GM15510 (cell line): Measurements from ENCODE around the gene TNFRSF9.

Experiments
- POLR2A ChIP-seq: IDR thresholded peaks from 3 replicates; pipeline ENCODE4 v1.6.1; 2011; ENCODE audit warnings: borderline replicate concordance; ENCODE audit not compliant: insufficient read length; ENCODE audit errors: extremely low read depth

Gene TNFRSF9

GRCh38 chr1:7940034-7940433 is 605 bp downstream of the TNFRSF9 start:
- TF ChIP-seq POLR2A = no peak

GRCh38 chr1:7938070-7938469 is 2.6 kb downstream of the TNFRSF9 start:
- no peak for TF ChIP-seq POLR2A

- no peak for TF ChIP-seq POLR2A
These were observed 8.0 kb downstream of the TNFRSF9 start for GRCh38 chr1:7932524-7933138.

DNA sequence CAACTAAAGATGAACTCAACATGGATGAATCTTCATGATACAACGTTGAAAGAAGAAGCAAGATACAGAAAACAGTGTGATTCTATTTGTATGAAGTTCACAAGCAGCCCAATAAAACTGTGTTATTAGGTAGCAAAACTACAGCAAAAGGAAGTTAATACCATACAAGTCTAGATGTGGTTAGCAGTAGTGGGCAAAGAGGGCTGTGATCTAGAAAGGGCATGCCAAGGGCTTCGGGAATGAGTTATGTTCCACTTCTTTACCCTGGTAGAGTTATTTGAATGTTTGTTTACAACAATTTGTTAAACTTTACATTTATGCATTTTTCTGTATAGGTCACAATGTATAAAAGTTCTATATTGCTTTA is 9.2 kb downstream of the TNFRSF9 start:
- no peak for TF ChIP-seq POLR2A

DNA sequence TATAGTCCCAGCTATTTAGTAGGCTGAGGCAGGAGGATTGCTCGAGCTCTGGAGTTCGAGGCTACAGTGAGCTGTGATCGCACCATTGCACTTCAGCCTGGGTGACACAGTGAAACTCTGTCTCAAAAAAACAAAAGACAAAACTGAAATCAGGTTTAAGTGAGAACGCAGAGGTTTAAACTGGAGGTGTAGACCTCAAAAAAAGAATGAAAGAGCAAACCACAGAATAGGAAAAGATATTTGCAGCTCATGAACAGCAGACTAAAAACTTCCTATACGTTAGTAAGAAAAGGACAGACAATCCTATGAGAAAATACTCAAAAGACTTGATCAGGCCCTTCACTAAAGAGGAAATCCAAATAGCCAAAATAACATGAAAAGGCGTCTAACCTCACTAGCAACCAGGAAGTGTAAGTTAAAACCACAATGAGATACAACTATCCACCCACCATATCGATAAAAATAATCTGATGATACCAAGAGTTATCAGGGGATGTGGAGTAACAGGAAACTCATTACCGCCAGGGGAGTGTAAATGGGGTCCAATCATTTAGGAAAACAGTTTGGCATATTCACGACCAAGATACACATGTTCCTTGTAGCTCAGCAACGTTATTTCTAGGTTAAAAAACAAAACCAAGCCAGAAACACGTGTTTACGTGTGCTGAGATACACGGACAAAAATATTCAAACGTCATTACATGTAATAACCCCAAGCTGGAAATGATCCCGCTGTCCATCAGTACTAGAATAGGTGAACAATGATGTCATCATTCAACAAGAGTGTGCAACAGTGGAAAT is 9.8 kb downstream of the TNFRSF9 start:
- no peak for TF ChIP-seq POLR2A

- no peak for TF ChIP-seq POLR2A
These were observed 11.0 kb downstream of the TNFRSF9 start for GRCh38 chr1:7929637-7930036.

- no peak for TF ChIP-seq POLR2A
These were observed 12.4 kb downstream of the TNFRSF9 start for GRCh38 chr1:7928247-7928646.

DNA sequence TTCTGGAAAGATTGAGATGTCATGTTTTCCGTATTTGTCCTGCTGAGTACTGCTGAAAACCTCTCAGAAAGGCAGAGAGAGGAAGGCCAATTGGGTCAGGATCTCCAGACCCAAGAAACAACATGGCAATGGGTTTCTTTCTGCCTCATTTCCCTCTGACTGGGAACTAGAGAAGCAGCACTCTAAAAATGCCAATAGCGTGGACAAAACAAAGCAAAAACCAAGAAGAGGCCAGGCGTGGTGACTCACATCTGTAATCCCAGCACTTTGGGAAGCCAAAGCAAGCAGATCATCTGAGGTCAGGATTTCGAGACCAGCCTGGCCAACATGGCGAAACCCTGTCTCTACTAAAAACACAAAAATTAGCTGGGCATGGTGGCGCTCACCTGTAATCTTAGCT is 18.3 kb downstream of the TNFRSF9 start:
- TF ChIP-seq POLR2A = no peak

GRCh38 chr1:7921796-7922195 is 18.8 kb downstream of the TNFRSF9 start:
- TF ChIP-seq POLR2A = no peak

- TF ChIP-seq POLR2A = no peak
These were observed 20.8 kb downstream of the TNFRSF9 start for GRCh38 chr1:7919880-7920279.

DNA sequence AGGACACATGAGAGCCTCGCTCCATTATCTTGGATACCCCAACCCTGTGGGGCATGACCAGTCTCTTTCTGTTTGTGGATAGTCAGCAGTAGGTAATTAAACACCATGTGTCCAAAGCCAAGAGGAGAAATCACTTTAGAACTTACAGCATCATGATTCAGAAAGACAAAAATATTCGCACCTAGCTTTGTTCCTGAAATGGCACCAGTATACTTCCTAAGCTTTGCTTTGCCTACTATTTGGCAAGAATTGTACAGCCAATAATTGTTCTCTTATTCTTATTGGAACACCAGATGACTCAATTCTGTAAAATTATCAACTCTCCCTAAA is 24.2 kb downstream of the TNFRSF9 start:
- TF ChIP-seq POLR2A = no peak

DNA sequence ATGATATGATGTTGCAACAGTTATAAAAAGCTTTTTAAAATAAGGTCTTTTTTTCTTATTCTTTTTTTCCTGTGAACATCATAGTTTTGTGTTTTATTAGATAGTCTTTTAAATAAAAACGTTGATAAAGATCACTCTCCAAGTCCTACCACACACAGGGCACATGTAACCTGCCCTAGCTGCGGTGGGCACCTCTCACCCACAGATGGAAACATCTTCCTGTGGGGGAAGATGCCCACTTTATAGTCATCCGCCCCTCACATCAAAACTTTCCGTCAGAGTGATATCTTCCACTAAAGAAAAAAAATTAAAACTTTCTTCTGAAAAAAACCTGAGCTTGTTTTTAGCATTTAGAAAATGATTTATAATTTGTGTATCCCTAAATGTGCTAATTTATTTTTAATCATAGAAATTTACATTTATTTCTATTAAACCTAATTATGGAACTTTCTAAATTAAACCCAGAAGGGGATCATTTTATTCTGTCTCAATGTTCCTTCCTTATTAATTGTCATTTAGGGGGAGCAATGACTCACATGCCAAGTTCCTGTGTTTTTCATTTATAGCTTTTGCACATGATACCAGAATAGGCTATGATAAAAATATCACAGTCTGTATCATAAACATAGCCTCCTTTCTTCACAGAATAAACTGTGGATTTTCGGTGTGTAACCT is 24.7 kb downstream of the TNFRSF9 start:
- no peak for TF ChIP-seq POLR2A

- TF ChIP-seq POLR2A = no peak
These were observed 27.7 kb downstream of the TNFRSF9 start for GRCh38 chr1:7912743-7913557.

DNA sequence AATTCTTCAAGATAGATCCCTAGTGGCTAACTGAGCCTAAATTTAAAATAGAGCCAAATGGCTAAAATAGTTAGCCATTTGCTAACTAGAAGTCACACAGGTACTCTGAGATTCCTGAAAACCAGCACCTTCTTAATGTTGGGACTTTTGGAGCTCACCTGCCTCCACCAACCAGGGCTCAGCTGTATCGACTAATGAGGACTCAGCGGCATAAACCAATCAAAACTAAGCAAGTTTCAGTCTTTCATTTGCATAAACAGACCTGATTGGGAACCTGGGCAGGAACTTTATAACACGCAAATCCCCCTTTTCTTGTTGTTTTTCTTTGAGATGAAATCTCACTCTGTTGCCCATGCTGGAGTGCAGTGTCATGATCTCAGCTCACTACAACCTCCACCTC is 28.5 kb downstream of the TNFRSF9 start:
- TF ChIP-seq POLR2A = no peak

GRCh38 chr1:7905262-7905661 is 35.4 kb downstream of the TNFRSF9 start:
- no peak for TF ChIP-seq POLR2A

DNA sequence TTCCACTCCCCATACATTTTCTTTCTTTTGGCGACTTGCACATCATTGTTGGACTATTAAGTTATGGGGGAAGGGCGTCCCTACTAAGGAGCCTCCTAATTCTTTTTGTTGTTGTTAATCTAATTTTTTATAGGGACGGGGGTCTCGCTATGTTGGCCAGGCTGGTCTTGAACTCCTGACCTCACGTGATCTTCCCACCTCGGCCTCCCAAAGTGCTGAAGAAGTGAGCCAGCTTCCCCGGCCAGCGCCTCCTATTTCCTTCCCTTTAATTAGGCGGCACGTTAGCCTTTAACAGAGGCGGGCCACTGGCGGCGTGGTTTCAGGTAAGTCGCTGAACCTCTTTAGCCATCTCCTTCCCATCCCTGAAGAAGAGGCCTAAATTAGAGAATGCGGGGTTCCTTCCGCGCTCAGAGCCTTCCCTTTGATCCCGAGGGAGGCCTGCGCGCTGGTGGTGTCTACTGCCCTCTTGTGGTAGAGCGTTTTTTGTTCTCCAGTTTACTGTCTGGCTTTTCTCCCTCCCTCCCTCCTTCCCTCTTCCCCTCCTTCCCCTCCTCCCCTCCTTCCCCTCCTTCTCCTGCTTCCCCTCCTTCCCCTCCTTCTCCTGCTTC is 38.1 kb downstream of the TNFRSF9 start:
- TF ChIP-seq POLR2A = no peak

- TF ChIP-seq POLR2A = no peak
These were observed 40.9 kb downstream of the TNFRSF9 start for GRCh38 chr1:7899741-7900140.
